ENCODE measurements around the gene CIAO2A. TPM values are rescaled to one million over a fixed set of nuclear protein-coding genes. Genes with fewer than 3 reads are reported as not detected.

Gene CIAO2A
- polyA plus RNA-seq, 3 donors: 78.5 to 97.6 (median 83.7) TPM

DNA sequence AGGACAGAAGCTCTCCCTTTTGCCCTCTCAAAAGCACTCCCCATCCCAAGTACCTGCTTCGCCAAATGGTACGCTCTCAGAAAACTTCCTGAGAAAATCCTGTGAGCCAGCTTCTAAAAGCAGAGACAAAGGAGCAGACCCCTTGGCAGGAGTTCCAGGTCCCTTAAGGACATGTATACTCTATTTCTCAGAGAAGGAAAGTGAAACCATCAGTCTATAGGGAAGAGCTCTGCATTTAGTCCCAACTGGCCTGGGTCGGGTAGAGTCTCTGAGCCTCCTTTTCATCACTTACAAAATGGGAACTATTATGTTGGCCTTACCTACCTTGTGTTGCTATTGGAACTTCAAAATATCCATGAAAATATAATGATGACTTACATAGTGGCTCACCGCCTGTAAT is 67.0 kb downstream of the CIAO2A start:
- no peak for DNase-seq (ENCODE audit: extremely low read depth in 1 of 11, low read depth in 9 of 11, low spot score in 4 of 11)

DNA sequence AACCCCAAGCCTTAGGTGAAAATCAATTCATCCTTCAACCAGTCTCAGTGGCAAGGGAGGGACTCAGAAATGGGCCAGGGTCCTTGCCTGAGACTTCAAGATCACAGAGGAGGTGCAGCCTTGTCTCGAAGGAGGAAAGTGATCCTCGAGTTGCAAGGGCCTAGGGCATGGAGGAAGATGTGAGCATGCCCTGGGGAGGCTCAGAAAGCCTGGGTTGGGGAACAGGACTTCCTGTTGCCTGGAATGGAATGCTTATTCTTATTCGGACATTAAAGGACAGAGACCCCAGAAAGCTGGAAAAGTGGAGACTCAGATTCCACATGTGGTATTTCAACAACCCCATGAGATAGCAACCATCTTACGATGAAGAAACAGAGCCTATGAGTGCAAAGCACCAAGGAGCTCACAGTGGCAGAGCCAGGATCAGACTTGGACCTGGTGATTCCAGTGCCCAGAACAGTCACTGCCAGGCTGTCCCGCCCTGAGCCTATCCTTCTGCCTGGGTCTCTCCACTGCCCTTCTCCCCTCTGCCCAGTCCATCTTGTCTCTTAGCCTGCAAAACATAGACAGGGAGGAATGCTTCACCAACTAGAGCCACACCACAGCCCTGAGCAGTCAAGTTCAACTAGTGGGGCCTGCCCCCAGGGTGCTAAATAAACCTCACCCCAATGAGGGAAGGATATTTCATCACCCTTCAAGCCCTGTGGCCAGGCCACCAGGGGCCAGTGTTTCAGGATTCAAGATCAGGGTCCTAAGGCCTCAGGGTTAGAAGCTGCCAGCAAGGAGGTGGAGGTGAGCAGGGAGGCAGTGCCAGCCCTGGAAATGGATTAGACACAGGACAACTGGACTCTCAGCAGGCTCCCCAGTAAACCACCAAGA is 69.2 kb downstream of the CIAO2A start:
- DNase-seq (ENCODE audit: extremely low read depth in 1 of 11, low read depth in 9 of 11, low spot score in 4 of 11): no peak

DNA sequence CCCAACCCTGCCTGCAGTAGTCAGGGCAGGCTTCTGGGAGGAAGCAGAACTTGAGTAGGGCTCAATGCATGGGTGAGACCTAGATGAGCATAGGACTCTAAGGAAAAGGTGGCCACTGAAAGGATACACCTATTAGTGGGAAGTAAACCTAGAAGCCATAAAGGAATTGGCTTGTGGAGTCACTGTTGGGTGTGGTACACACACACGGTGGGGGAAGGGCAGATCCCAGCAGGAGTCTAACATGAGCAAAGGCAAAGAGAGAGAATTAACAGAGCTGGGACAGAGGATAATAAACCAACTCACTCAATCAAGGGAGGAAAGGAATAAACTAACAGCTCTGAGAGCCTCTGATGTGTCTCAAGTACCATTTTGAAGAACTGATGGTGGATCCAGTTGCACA is 70.4 kb downstream of the CIAO2A start:
- DNase-seq (ENCODE audit: extremely low read depth in 1 of 11, low read depth in 9 of 11, low spot score in 4 of 11): no peak

GRCh38 chr15:64022571-64022970 is 71.1 kb downstream of the CIAO2A start:
- no peak for DNase-seq (ENCODE audit: extremely low read depth in 1 of 11, low read depth in 9 of 11, low spot score in 4 of 11)

Other genes with a start within 250 kb of the CIAO2A start
- 1 to 10 TPM; 5.8 to 6.4 (median 5.8) TPM for gene DAPK2, start 47.4 kb downstream of the CIAO2A start, polyA plus RNA-seq (ENCODE audit: insufficient read length in 3 of 3)
- gene SNX1, start 2.1 kb upstream of the CIAO2A start, polyA plus RNA-seq (ENCODE audit: insufficient read length in 3 of 3): 100 to 1,000 TPM; 103 to 113 (median 106) TPM
- gene SNX22, start 57.9 kb upstream of the CIAO2A start, polyA plus RNA-seq (ENCODE audit: insufficient read length in 3 of 3): 1 to 10 TPM; 1.3 to 2.1 (median 1.6) TPM
- gene PPIB, start 69.2 kb upstream of the CIAO2A start, polyA plus RNA-seq (ENCODE audit: insufficient read length in 3 of 3): 100 to 1,000 TPM; 519 to 625 (median 540) TPM

Measured in renal cortex interstitium (tissue), 11 donors.